Measurements from ENCODE around the gene PDE9A. TPM values are rescaled to one million over a fixed set of nuclear protein-coding genes. Genes with fewer than 3 reads are reported as not detected.

The PDE9A gene
- total RNA-seq, 1 experiment from 2014 or later: 8.4 TPM

GRCh38 chr21:42616941-42617340 is 36.5 kb upstream of the PDE9A start:
- POLR2A ChIA-PET (ENCODE audit: unreplicated experiment): no interaction called here
- DNase-seq: no peak
- H3K27me3 ChIP-seq (ENCODE audit: insufficient read depth, low read depth): peaks cover 15% of the 10 kb centered on the region
- no peak overlapping the region for H3K27ac ChIP-seq
- no peaks in the 10 kb centered on the region for H3K9me2 ChIP-seq (ENCODE audit: insufficient read depth)
- no TSS peak for BruUV-seq (replicated peaks)
- peaks cover 4% of the 10 kb centered on the region; the same call in 1 of the 2 replicates for H3F3A ChIP-seq (ENCODE audit: insufficient read depth, low read depth)
- CTCF ChIA-PET: no interaction called here
- no peak overlapping the region for H3K4me3 ChIP-seq
- H3K9me3 ChIP-seq (ENCODE audit: insufficient read depth, low read depth): no peaks in the 10 kb centered on the region
- no peaks in the 10 kb centered on the region for H4K20me1 ChIP-seq (ENCODE audit: insufficient read depth)
- peak overlapping the region; percentile 51; the same call in 1 of the 2 replicates for H3K4me2 ChIP-seq
- H3K4me1 ChIP-seq (replicated peaks; ENCODE audit: insufficient read depth): no peaks in the 10 kb centered on the region
- H3K79me2 ChIP-seq (ENCODE audit: low read depth): no peaks in the 10 kb centered on the region
- intact Hi-C loops (cut with micrococcal nuclease; ENCODE audit: unreplicated experiment): no loop called here
- no peaks in the 10 kb centered on the region for H3K36me3 ChIP-seq (ENCODE audit: low read depth)
- TF ChIP-seq CTCF (conservative IDR thresholded peaks at IDR 0.05) (no peak), EZH2 (IDR thresholded peaks at IDR 0.05; ENCODE audit: low read depth) (no peak)
- H2AFZ ChIP-seq: no peak overlapping the region

- no peak overlapping the region for H3K4me2 ChIP-seq
- intact Hi-C loops (cut with micrococcal nuclease; ENCODE audit: unreplicated experiment): no loop called here
- H3K27me3 ChIP-seq (ENCODE audit: insufficient read depth, low read depth): peaks cover 20% of the 10 kb centered on the region
- POLR2A ChIA-PET (ENCODE audit: unreplicated experiment): no interaction called here
- H3K4me1 ChIP-seq (replicated peaks; ENCODE audit: insufficient read depth): no peaks in the 10 kb centered on the region
- peaks cover 4% of the 10 kb centered on the region; the same call in 1 of the 2 replicates for H3F3A ChIP-seq (ENCODE audit: insufficient read depth, low read depth)
- H3K79me2 ChIP-seq (ENCODE audit: low read depth): no peaks in the 10 kb centered on the region
- TF ChIP-seq EZH2 (IDR thresholded peaks at IDR 0.05; ENCODE audit: low read depth) (no peak), CTCF (conservative IDR thresholded peaks at IDR 0.05) (no peak)
- H3K9me3 ChIP-seq (ENCODE audit: insufficient read depth, low read depth): no peaks in the 10 kb centered on the region
- CTCF ChIA-PET: no interaction called here
- no peaks in the 10 kb centered on the region for H3K9me2 ChIP-seq (ENCODE audit: insufficient read depth)
- no peaks in the 10 kb centered on the region for H3K36me3 ChIP-seq (ENCODE audit: low read depth)
- no peak overlapping the region for H3K27ac ChIP-seq
- no peak overlapping the region for H3K4me3 ChIP-seq
- no peak for DNase-seq
- no peak overlapping the region for H2AFZ ChIP-seq
- no TSS peak for BruUV-seq (replicated peaks)
- H4K20me1 ChIP-seq (ENCODE audit: insufficient read depth): no peaks in the 10 kb centered on the region
These were observed 35.9 kb upstream of the PDE9A start for GRCh38 chr21:42617486-42617885.

GRCh38 chr21:42618707-42619102 is 34.7 kb upstream of the PDE9A start:
- intact Hi-C loops (cut with micrococcal nuclease; ENCODE audit: unreplicated experiment): no loop called here

More at GRCh38 chr21:42618707-42619102, 34.7 kb upstream of the PDE9A start:
- H2AFZ ChIP-seq: no peak overlapping the region
- no peak overlapping the region for H3K4me2 ChIP-seq
- H3K27ac ChIP-seq: no peak overlapping the region
- no peak for DNase-seq
- H3K9me3 ChIP-seq (ENCODE audit: insufficient read depth, low read depth): no peaks in the 10 kb centered on the region
- H3K4me3 ChIP-seq: no peak overlapping the region
- BruUV-seq (replicated peaks): no TSS peak
- no peaks in the 10 kb centered on the region for H3K36me3 ChIP-seq (ENCODE audit: low read depth)
- H3F3A ChIP-seq (ENCODE audit: insufficient read depth, low read depth): peaks cover 4% of the 10 kb centered on the region; the same call in 1 of the 2 replicates
- ChIA-PET CTCF (no interaction called here), POLR2A (ENCODE audit: unreplicated experiment) (no interaction called here)
- H3K9me2 ChIP-seq (ENCODE audit: insufficient read depth): no peaks in the 10 kb centered on the region
- H3K27me3 ChIP-seq (ENCODE audit: insufficient read depth, low read depth): peaks cover 20% of the 10 kb centered on the region
- no peaks in the 10 kb centered on the region for H3K4me1 ChIP-seq (replicated peaks; ENCODE audit: insufficient read depth)
- TF ChIP-seq EZH2 (IDR thresholded peaks at IDR 0.05; ENCODE audit: low read depth): no peak
- TF ChIP-seq CTCF (conservative IDR thresholded peaks at IDR 0.05): no peak
- H3K79me2 ChIP-seq (ENCODE audit: low read depth): no peaks in the 10 kb centered on the region
- H4K20me1 ChIP-seq (ENCODE audit: insufficient read depth): no peaks in the 10 kb centered on the region
